Naive thymus-derived CD4-positive, alpha-beta T cell (primary cell): Measurements from ENCODE around the gene CCDC63. TPM values are rescaled to one million over a fixed set of nuclear protein-coding genes. Genes with fewer than 3 reads are reported as not detected.

ENCODE experiments used
- ATAC-seq: fragments of 150-1000 bp; cut with Tn5 transposase; 2 replicates; pipeline ENCODE4 v1.10.0; 2021; ENCODE audit warnings: mild to moderate bottlenecking, moderate library complexity
- CTCF ChIA-PET: fragments of 350-600 bp; sonication (Branson Sonifier 250); formaldehyde crosslinking; loops from one replicate; lab custom pipeline; 2021; ENCODE audit warnings: antibody characterized with exemption; lab: Charles Lee
- POLR2A ChIA-PET: fragments of 350-600 bp; sonication (Branson Sonifier 250); formaldehyde crosslinking; loops from one replicate; lab custom pipeline; 2021; ENCODE audit warnings: antibody characterized with exemption, inconsistent platforms; lab: Charles Lee
- DNase-seq, 9 donors: peaks; one replicate each; pipeline versions ENCODE4 v3.0.0 to v3.0.0-alpha.2; 2020 to 2022; ENCODE audit warnings: mixed read lengths in 1 of 9
- H3K27ac ChIP-seq: one replicate; pipeline ENCODE4 v1.7.0; 2013; ENCODE audit warnings: mild to moderate bottlenecking, low read depth, low read length, moderate library complexity
- H3K27me3 ChIP-seq, 2 donors: one replicate each; pipeline ENCODE4 v1.7.0; 2013; ENCODE audit warnings: low read length in 2 of 2, mild to moderate bottlenecking in 2 of 2, moderate library complexity in 2 of 2; ENCODE audit not compliant: control insufficient read depth in 2 of 2, insufficient read depth in 2 of 2
- H3K36me3 ChIP-seq, 3 experiments: 1 replicate in 2 of 3; 2 replicates in 1 of 3; pipeline ENCODE4 v1.7.0; 2013; ENCODE audit warnings: low read length in 3 of 3, mild to moderate bottlenecking in 3 of 3, moderate library complexity in 1 of 3; ENCODE audit not compliant: insufficient read depth in 3 of 3, control insufficient read depth in 2 of 3
- H3K4me1 ChIP-seq, 2 donors: one replicate each; pipeline ENCODE4 v1.7.0; 2013; ENCODE audit warnings: low read length in 2 of 2, mild to moderate bottlenecking in 2 of 2, moderate library complexity in 1 of 2; ENCODE audit not compliant: control insufficient read depth in 2 of 2, insufficient read depth in 2 of 2
- H3K4me3 ChIP-seq: 2 replicates; pipeline ENCODE4 v1.7.0; 2013; ENCODE audit warnings: mild to moderate bottlenecking, low read length
- H3K9me3 ChIP-seq, 3 experiments: 1 replicate in 2 of 3; 2 replicates in 1 of 3; pipeline ENCODE4 v1.7.0; 2013; ENCODE audit warnings: low read length in 3 of 3; ENCODE audit not compliant: control insufficient read depth in 2 of 3
- H3K27ac Mint-ChIP-seq, 9 donors: one replicate each; pipeline ENCODE4 v1.8.0; 2020 to 2022; ENCODE audit warnings: mixed read lengths in 9 of 9, mild to moderate bottlenecking in 8 of 9, moderate library complexity in 5 of 9, inconsistent platforms in 2 of 9
- H3K27me3 Mint-ChIP-seq, 5 donors: one replicate each; pipeline ENCODE4 v1.8.0; 2021 to 2022; ENCODE audit warnings: mixed read lengths in 5 of 5, mild to moderate bottlenecking in 1 of 5
- H3K36me3 Mint-ChIP-seq, 5 donors: one replicate each; pipeline ENCODE4 v1.8.0; 2020 to 2022; ENCODE audit warnings: mixed read lengths in 5 of 5, mild to moderate bottlenecking in 3 of 5, inconsistent platforms in 1 of 5
- H3K4me1 Mint-ChIP-seq, 7 donors: one replicate each; pipeline ENCODE4 v1.8.0; 2020 to 2022; ENCODE audit warnings: mixed read lengths in 7 of 7, mild to moderate bottlenecking in 3 of 7, inconsistent platforms in 1 of 7
- H3K4me3 Mint-ChIP-seq, 10 donors: one replicate each; pipeline ENCODE4 v1.8.0; 2020 to 2022; ENCODE audit warnings: mild to moderate bottlenecking in 10 of 10, mixed read lengths in 10 of 10, moderate library complexity in 6 of 10, inconsistent platforms in 2 of 10
- H3K9me3 Mint-ChIP-seq, 11 donors: one replicate each; pipeline ENCODE4 v1.8.0; 2020 to 2022; ENCODE audit warnings: mixed read lengths in 11 of 11, mild to moderate bottlenecking in 4 of 11, inconsistent platforms in 1 of 11, moderate library complexity in 1 of 11
- intact Hi-C, 2 donors: fragments of 100-400 bp; cut with micrococcal nuclease; formaldehyde crosslinking; loops; one replicate each; pipeline ENCODE4 v1.15.1; 2023
- polyA plus RNA-seq, 2 donors: library from polyadenylated mRNA; unstranded; fragments of 300-500 nt; fragmentation: Illumina TruSeq; gene quantifications; one replicate each; pipeline ENCODE4 v1.2.3, GENCODE V29; 2021
- total RNA-seq, 6 experiments: library from RNA in 5 of 6; stranded (reverse) in 5 of 6; gene quantifications; 1 replicate in 5 of 6; 2 replicates in 1 of 6; pipeline ENCODE4 v1.2.3 and lab custom pipeline; 2021 to 2026

CCDC63 gene
- total and polyA plus RNA-seq, 7 experiments from 2014 or later = not detected

DNA sequence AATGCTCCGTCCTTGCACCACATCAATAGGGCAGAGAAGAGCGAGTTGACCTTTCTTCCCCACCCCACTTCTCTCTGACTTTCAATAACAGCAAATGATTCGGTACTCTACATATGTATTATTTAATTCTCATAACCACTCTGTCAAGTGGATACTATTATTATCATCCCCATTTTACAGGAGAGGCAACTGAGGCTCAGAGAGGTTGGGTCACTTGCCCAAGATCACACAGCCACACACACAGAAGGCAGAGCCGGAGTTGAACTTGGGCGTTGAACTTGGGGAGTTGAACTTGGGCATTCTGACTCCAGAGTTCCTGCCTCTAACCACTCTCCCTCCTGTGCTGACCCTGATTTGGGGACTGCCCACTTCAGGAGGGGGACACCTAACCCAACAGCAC, 72.9 kb downstream of the CCDC63 start:
- intact Hi-C loops = no loop called here
- ATAC-seq = no peak

DNA sequence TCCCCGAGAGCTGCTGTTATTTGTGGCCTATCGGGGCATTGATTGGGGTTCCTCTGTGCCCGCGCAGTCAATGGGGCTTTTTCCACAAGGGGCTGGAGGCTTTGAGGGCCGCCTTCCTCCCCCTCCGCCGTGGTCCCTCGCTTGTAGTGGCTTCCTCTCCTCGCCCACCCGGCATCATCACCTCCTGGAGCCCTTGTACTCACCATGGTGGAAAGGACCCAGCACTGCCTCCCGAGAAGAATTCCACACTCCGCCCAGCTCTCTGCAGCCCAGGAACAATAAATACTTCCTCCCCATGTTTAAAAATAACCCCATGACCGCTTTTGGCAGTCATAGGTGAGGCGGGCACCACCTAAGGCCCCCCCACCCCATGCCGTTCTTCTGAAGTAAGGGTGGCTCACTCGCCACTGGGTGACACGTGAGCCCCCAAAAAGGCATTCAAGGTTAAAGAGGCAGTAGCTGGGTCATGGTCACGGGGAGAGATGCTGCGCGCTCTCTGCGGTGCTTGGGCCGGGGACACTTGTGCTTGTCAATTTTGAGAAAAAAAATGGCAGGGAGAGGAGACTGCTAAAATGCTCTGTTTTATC, 73.6 kb downstream of the CCDC63 start, which contains the start of gene MYL2:
Gene MYL2 (minus strand): TSS at position 256 of the 587 bp plus-strand sequence. CDS start 50 bp downstream, at position 206.
- Mint-ChIP-seq H3K4me3 (no peak within 1 kb of the TSS), H3K9me3 (no peaks in the 10 kb centered on the region), H3K4me1 (no peaks in the 10 kb centered on the region), H3K27ac (no peak within 1 kb of the TSS), H3K27me3 (peaks cover 2 to 12% (median 8%) of the 10 kb centered on the region in 5 donors), H3K36me3 (no peaks in the 10 kb centered on the region)
- intact Hi-C loops = no loop called here
- no peak for ATAC-seq
- H3K4me1 ChIP-seq = no peaks in the 10 kb centered on the region
- H3K36me3 ChIP-seq = no peaks in the 10 kb centered on the region
- no peak within 1 kb of the TSS for H3K27ac ChIP-seq
- H3K27me3 ChIP-seq = no peaks in the 10 kb centered on the region
- H3K9me3 ChIP-seq = no peaks in the 10 kb centered on the region
- ChIA-PET POLR2A (no interaction called here), CTCF (interaction anchor here (1.6 kb wide), 1 partner anchor 25 kb away, joined by 4 read pairs; no protein-coding TSS in a partner anchor)
- no peak within 1 kb of the TSS for H3K4me3 ChIP-seq
- DNase-seq = no peak

More for the DNA sequence above, 72.9 kb downstream of the CCDC63 start:
- Mint-ChIP-seq H3K36me3 (no peaks in the 10 kb centered on the region), H3K4me1 (no peaks in the 10 kb centered on the region), H3K9me3 (no peaks in the 10 kb centered on the region), H3K4me3 (no peak overlapping the region), H3K27me3 (peaks cover 3 to 12% (median 4%) of the 10 kb centered on the region in 5 donors), H3K27ac (no peak overlapping the region)
- Histone ChIP-seq H3K27ac (no peak overlapping the region), H3K9me3 (no peaks in the 10 kb centered on the region), H3K4me3 (no peak overlapping the region), H3K36me3 (no peaks in the 10 kb centered on the region), H3K4me1 (no peaks in the 10 kb centered on the region), H3K27me3 (no peaks in the 10 kb centered on the region)
- ChIA-PET POLR2A (no interaction called here), CTCF (interaction anchor here (1.6 kb wide), 1 partner anchor 24 kb away, joined by 4 read pairs; no protein-coding TSS in a partner anchor)
- no peak for DNase-seq

DNA sequence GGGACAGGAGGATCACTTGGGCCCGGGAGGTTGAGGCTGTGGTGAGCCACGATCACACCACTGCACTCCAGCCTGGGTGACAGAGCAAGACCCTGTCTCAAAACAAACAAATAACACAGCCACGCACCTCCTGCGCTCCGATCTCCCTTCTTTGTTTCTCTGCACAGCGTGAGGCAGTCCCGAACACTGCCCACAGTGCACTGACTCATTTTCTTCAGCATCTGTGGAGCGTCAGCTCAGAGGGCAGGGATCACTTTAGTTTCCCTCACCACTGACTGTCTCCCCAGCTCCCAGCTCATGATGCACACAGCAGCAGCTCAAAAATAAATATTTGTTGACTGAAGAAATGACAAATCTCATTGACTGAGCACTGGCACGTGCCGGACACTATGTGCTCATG, 74.5 kb downstream of the CCDC63 start:
- intact Hi-C loops = no loop called here
- Mint-ChIP-seq H3K9me3 (no peaks in the 10 kb centered on the region), H3K27me3 (peaks cover 3 to 14% (median 7%) of the 10 kb centered on the region in 5 donors), H3K4me3 (no peak overlapping the region), H3K36me3 (no peaks in the 10 kb centered on the region), H3K4me1 (no peaks in the 10 kb centered on the region), H3K27ac (no peak overlapping the region)
- H3K36me3 ChIP-seq = no peaks in the 10 kb centered on the region
- ATAC-seq = no peak
- no peak overlapping the region for H3K4me3 ChIP-seq
- POLR2A ChIA-PET = no interaction called here
- H3K27ac ChIP-seq = no peak overlapping the region
- DNase-seq = no peak
- CTCF ChIA-PET = interaction anchor here (1.6 kb wide), 1 partner anchor 26 kb away, joined by 4 read pairs; no protein-coding TSS in a partner anchor
- H3K9me3 ChIP-seq = no peaks in the 10 kb centered on the region
- no peaks in the 10 kb centered on the region for H3K4me1 ChIP-seq
- no peaks in the 10 kb centered on the region for H3K27me3 ChIP-seq

DNA sequence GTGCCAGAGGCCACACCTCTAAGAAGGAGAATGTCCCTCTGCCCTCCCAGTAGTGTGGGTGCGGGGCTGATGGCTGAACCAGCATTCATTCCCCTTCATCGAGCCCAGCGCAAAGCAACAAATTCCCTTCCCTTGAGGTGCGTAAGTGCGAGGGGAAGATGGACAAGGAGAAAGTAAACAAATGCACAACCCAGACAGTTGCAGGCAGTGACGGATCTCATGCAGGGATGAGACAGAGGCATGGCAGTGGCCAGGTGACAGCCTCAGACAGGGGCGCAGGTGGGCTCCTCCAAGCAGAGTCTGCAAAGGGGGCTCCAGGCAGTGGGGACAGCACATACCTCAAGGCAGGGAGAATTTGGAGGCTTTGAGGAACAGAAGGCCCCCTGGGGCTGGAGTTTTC, 75.9 kb downstream of the CCDC63 start:
- Mint-ChIP-seq H3K27ac (no peak overlapping the region), H3K36me3 (no peaks in the 10 kb centered on the region), H3K27me3 (peaks cover 4 to 12% (median 7%) of the 10 kb centered on the region in 5 donors), H3K4me1 (no peaks in the 10 kb centered on the region), H3K4me3 (no peak overlapping the region), H3K9me3 (no peaks in the 10 kb centered on the region)
- no peaks in the 10 kb centered on the region for H3K4me1 ChIP-seq
- DNase-seq (no peak), ATAC-seq (no peak)
- H3K4me3 ChIP-seq = no peak overlapping the region
- no peaks in the 10 kb centered on the region for H3K36me3 ChIP-seq
- H3K27ac ChIP-seq = no peak overlapping the region
- intact Hi-C loops = no loop called here
- no peaks in the 10 kb centered on the region for H3K27me3 ChIP-seq
- H3K9me3 ChIP-seq = no peaks in the 10 kb centered on the region
- ChIA-PET CTCF (no interaction called here), POLR2A (no interaction called here)

DNA sequence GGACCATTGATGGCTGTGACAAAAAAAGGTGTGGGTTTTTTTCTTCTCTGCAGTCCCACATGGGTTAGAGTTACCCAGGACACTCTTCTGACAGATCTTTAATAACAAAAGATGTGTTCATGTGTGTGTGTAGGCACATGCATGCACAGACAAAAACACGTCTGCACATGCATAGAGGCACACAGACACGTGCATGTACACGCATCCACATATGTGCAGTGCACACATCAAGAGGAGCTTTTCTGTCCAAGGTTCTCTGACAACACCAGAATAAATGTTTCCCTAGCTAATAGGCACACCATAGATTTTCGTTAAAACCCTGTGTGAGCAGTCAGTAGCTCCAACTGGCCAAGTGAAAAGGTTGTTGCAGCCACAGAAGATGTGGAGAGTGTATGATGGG, 76.4 kb downstream of the CCDC63 start:
- H3K36me3 ChIP-seq = no peaks in the 10 kb centered on the region
- no peak overlapping the region for H3K4me3 Mint-ChIP-seq
- H3K9me3 ChIP-seq = no peaks in the 10 kb centered on the region
- H3K27me3 Mint-ChIP-seq = peaks cover 4 to 10% (median 7%) of the 10 kb centered on the region in 5 donors
- ChIA-PET POLR2A (no interaction called here), CTCF (no interaction called here)
- H3K4me1 Mint-ChIP-seq = no peaks in the 10 kb centered on the region
- intact Hi-C loops = no loop called here
- ATAC-seq (no peak), DNase-seq (no peak)
- no peak overlapping the region for H3K4me3 ChIP-seq
- H3K9me3 Mint-ChIP-seq = no peaks in the 10 kb centered on the region
- H3K27me3 ChIP-seq = no peaks in the 10 kb centered on the region
- no peaks in the 10 kb centered on the region for H3K4me1 ChIP-seq
- no peak overlapping the region for H3K27ac ChIP-seq
- H3K27ac Mint-ChIP-seq = no peak overlapping the region
- no peaks in the 10 kb centered on the region for H3K36me3 Mint-ChIP-seq

DNA sequence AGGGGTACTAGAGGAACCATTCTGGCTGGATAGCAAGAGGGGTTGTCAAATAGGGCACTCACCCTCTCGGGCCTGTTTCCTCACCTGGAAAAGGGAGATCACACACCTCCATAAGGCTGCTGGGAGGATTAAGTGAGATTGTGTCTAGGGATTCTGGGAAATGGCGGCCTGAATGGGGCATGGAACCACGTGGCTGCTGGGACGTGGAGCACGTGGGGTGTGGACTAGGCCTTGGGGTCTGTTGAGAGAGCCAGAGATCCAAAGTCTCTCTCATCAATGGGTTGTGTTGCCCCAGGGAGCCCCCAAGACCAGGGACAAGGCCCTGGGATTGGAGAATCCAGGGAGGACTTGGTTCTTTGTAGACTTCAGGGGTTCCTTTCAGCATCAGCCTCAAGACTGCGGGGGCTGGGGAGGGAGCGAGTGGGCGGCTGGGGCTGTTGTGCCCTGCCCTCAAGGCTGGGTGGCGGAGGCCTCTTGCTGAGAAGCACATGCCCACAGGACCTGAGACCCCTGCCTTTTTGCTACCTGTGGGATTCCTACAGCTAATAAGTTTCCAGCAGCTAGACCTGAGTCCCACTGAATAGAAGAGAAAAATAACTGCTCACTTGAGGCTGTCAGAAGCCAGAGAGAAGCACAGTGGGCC, 77.0 kb downstream of the CCDC63 start:
- H3K4me3 Mint-ChIP-seq = no peak overlapping the region
- POLR2A ChIA-PET = no interaction called here
- peaks cover 4 to 10% (median 7%) of the 10 kb centered on the region in 5 donors for H3K27me3 Mint-ChIP-seq
- ATAC-seq (no peak), DNase-seq (no peak)
- H3K36me3 ChIP-seq = no peaks in the 10 kb centered on the region
- H3K27ac ChIP-seq = no peak overlapping the region
- H3K4me3 ChIP-seq = no peak overlapping the region
- H3K9me3 Mint-ChIP-seq = no peaks in the 10 kb centered on the region
- no peak overlapping the region for H3K27ac Mint-ChIP-seq
- no peaks in the 10 kb centered on the region for H3K4me1 Mint-ChIP-seq
- H3K9me3 ChIP-seq = no peaks in the 10 kb centered on the region
- CTCF ChIA-PET = no interaction called here
- no peaks in the 10 kb centered on the region for H3K27me3 ChIP-seq
- H3K36me3 Mint-ChIP-seq = no peaks in the 10 kb centered on the region
- H3K4me1 ChIP-seq = no peaks in the 10 kb centered on the region
- intact Hi-C loops = no loop called here
